Measurements from ENCODE around the gene ANKRD27.

GRCh38 chr19:32652894-32653598 is 21.9 kb downstream of the ANKRD27 start:
- TF ChIP-seq POU6F1 (CRISPR knock-in tag; IDR thresholded peaks at IDR 0.05; ENCODE audit: borderline replicate concordance, low read depth): no peak
- no peak for TF ChIP-seq RARB (CRISPR knock-in tag; IDR thresholded peaks at IDR 0.05)
- no peak for TF ChIP-seq ZC3H10 (CRISPR knock-in tag; IDR thresholded peaks at IDR 0.05)
- no peak for TF ChIP-seq ZFP30 (CRISPR knock-in tag; IDR thresholded peaks at IDR 0.05)
- no peak for TF ChIP-seq PPARA (CRISPR knock-in tag; IDR thresholded peaks at IDR 0.05; ENCODE audit: borderline replicate concordance)
- TF ChIP-seq ZNF70 (CRISPR knock-in tag; IDR thresholded peaks at IDR 0.05): no peak
- no peak for TF ChIP-seq PATZ1 (CRISPR knock-in tag; IDR thresholded peaks at IDR 0.05; ENCODE audit: borderline replicate concordance)
- TF ChIP-seq BACH2 (CRISPR knock-in tag; IDR thresholded peaks at IDR 0.05; ENCODE audit: borderline replicate concordance): no peak
- TF ChIP-seq ZNF565 (CRISPR knock-in tag; conservative IDR thresholded peaks at IDR 0.05; ENCODE audit: low read depth): no peak
